K562 (cell line): ENCODE measurements around the gene ROR2. TPM values are rescaled to one million over a fixed set of nuclear protein-coding genes. Genes with fewer than 3 reads are reported as not detected.

Source experiments
- ATAC-seq: fragments of 200-7000 bp; cut with Tn5 transposase; 3 replicates; pipeline ENCODE4 v1.9.1; 2020; ENCODE audit warnings: moderate library complexity
- BruUV-seq: library from RNA; stranded (reverse); fragments of 400-500 nt; replicated peaks from 2 replicates; lab custom pipeline; 2021; lab: Mats Ljungman, UMichigan
- CTCF ChIA-PET: fragments of 300-600 bp; formaldehyde crosslinking; extraction: SDS; loops from one replicate; lab custom pipeline; 2021; ENCODE audit warnings: low intra/inter-chr PET ratio; lab: Yijun Ruan, JAX
- POLR2A ChIA-PET: fragments of 300-600, 350-650 bp; sonication (Branson Sonifier 250); formaldehyde crosslinking; extraction: SDS; loops from one replicate; lab custom pipeline; 2021; ENCODE audit warnings: antibody characterized with exemption, inconsistent platforms; lab: Yijun Ruan, JAX
- DNase-seq, 4 experiments: peaks; one replicate each; pipeline versions ENCODE4 v3.0.0 to v3.0.0-alpha.2; 2011 to 2018; ENCODE audit warnings: low spot score in 3 of 4, mixed read lengths in 3 of 4; ENCODE audit errors: extremely low read depth in 1 of 4
- FAIRE-seq: peaks from 2 replicates; lab custom pipeline; 2011; peaks lifted over from hg19 to GRCh38; lab: Jason Lieb, UNC
- H2AFZ ChIP-seq: 2 replicates; pipeline ENCODE4 v1.6.0; 2011; ENCODE audit warnings: low read depth, low read length, control low read depth, inconsistent platforms
- H3K27ac ChIP-seq: fragments of 200-600 bp; 3 replicates; pipeline ENCODE4 v1.8.0; 2011; ENCODE audit warnings: low read depth, mild to moderate bottlenecking, control low read depth, inconsistent platforms, low read length, moderate library complexity, mixed read lengths; ENCODE audit errors: extremely low read depth
- H3K27me3 ChIP-seq, 2 experiments: fragments of 300-600 bp in 1 of 2; 2 replicates in 1 of 2; 3 replicates in 1 of 2; pipeline versions ENCODE4 v1.6.0 to v1.8.0; 2011; ENCODE audit warnings: inconsistent platforms in 2 of 2, low read length in 2 of 2, mild to moderate bottlenecking in 1 of 2, mixed read lengths in 1 of 2, moderate library complexity in 1 of 2; ENCODE audit not compliant: control insufficient read depth in 2 of 2, insufficient read depth in 2 of 2
- H3K36me3 ChIP-seq: fragments of 300-600 bp; 3 replicates; pipeline ENCODE4 v1.8.0; 2011; ENCODE audit warnings: mild to moderate bottlenecking, low read length, inconsistent platforms; ENCODE audit not compliant: control insufficient read depth, insufficient read depth
- H3K4me1 ChIP-seq, 2 experiments: fragments of 200-600 bp in 1 of 2; replicated peaks in 1 of 2; 2 replicates in 1 of 2; 3 replicates in 1 of 2; pipeline versions ENCODE4 v1.5.1 to v1.8.0; 2011; ENCODE audit warnings: inconsistent platforms in 2 of 2, low read length in 2 of 2, mild to moderate bottlenecking in 1 of 2, mixed read lengths in 1 of 2, moderate library complexity in 1 of 2; ENCODE audit not compliant: control insufficient read depth in 2 of 2, insufficient read depth in 2 of 2
- H3K4me2 ChIP-seq: 2 replicates; pipeline ENCODE4 v1.6.1; 2011; ENCODE audit warnings: low read length, control low read depth, inconsistent platforms, mixed read lengths; ENCODE audit not compliant: insufficient read depth
- H3K4me3 ChIP-seq: fragments of 200-600 bp; sonication (generic), shearing (Covaris generic); 2 replicates; pipeline ENCODE4 v1.5.1; 2016; ENCODE audit warnings: control low read depth, inconsistent platforms
- H3K79me2 ChIP-seq: fragments of 200-600 bp; 3 replicates; pipeline ENCODE4 v1.8.0; 2011; ENCODE audit warnings: low read length, inconsistent platforms; ENCODE audit not compliant: control insufficient read depth, insufficient read depth
- H3K9ac ChIP-seq, 2 experiments: 2 replicates each; pipeline versions ENCODE4 v1.6.0 to v1.6.1; 2011; ENCODE audit warnings: low read depth in 2 of 2, low read length in 2 of 2, control low read depth in 1 of 2, inconsistent platforms in 1 of 2, mild to moderate bottlenecking in 1 of 2, mixed read lengths in 1 of 2; ENCODE audit not compliant: insufficient read depth in 1 of 2
- H3K9me1 ChIP-seq: one replicate; pipeline ENCODE4 v1.6.0; 2011; ENCODE audit warnings: inconsistent platforms, mild to moderate bottlenecking, low read length, moderate library complexity; ENCODE audit not compliant: control insufficient read depth, insufficient read depth
- H3K9me3 ChIP-seq: replicated peaks from 2 replicates; pipeline ENCODE4 v1.5.1; 2011; ENCODE audit warnings: low read depth, low read length, inconsistent platforms; ENCODE audit not compliant: control insufficient read depth, insufficient read depth
- H4K20me1 ChIP-seq: replicated peaks from 2 replicates; pipeline ENCODE4 v1.6.1; 2011; ENCODE audit warnings: low read length, inconsistent platforms, mixed read lengths; ENCODE audit not compliant: control insufficient read depth, insufficient read depth
- BCOR ChIP-seq: fragments of 450-650 bp; IDR thresholded peaks from 2 replicates; pipeline ENCODE4 v1.6.1; 2016
- BDP1 ChIP-seq: IDR thresholded peaks from 3 replicates; pipeline ENCODE4 v1.6.1; 2011; ENCODE audit not compliant: insufficient read length, insufficient read depth
- EP400 ChIP-seq: fragments of 450-650 bp; IDR thresholded peaks from 2 replicates; pipeline ENCODE4 v1.6.1; 2017; ENCODE audit warnings: antibody characterized with exemption, mild to moderate bottlenecking, moderate library complexity
- KHSRP ChIP-seq: fragments of 450-650 bp; IDR thresholded peaks from 2 replicates; pipeline ENCODE4 v1.6.1; 2017
- MXI1 ChIP-seq: IDR thresholded peaks from 2 replicates; pipeline ENCODE4 v1.6.1; 2011; ENCODE audit warnings: low read depth, mild to moderate bottlenecking, improper control_type of control experiment, low read length
- POLR2A ChIP-seq: fragments of 450-650 bp; conservative IDR thresholded peaks from 2 replicates; pipeline ENCODE4 v1.6.1; 2016
- RBM15 ChIP-seq: fragments of 200-400 bp; formaldehyde crosslinking; IDR thresholded peaks from 2 replicates; pipeline ENCODE4 v1.6.1; 2018; ENCODE audit warnings: mild to moderate bottlenecking, low read length, moderate library complexity; ENCODE audit not compliant: insufficient read depth
- ZBTB7A ChIP-seq: IDR thresholded peaks from 2 replicates; pipeline ENCODE4 v1.6.1; 2011; ENCODE audit warnings: low read depth, mild to moderate bottlenecking, low read length, moderate library complexity, borderline replicate concordance; ENCODE audit not compliant: control insufficient read depth
- ZNF175 ChIP-seq: fragments of 200-800 bp; sonication (Bioruptor generic); IDR thresholded peaks from 2 replicates; pipeline ENCODE4 v1.6.1; 2016; ENCODE audit warnings: low read depth, mild to moderate bottlenecking, missing genetic modification characterization, missing compliant biosample characterization
- ZNF584 ChIP-seq: fragments of 200-800 bp; sonication (Bioruptor generic); IDR thresholded peaks from 2 replicates; pipeline ENCODE4 v1.6.1; 2016; ENCODE audit warnings: low read depth, mild to moderate bottlenecking, missing genetic modification characterization, missing compliant biosample characterization
- WGBS: fragments of 100-300 bp; shearing (Covaris generic); methylation state at CpG from one replicate; pipeline ENCODE4 v1.1.6; 2016; ENCODE audit warnings: low coverage, mixed read lengths; ENCODE audit not compliant: insufficient coverage; ENCODE audit errors: missing lambda C conversion rate; 5-methylcytosine and 5-hydroxymethylcytosine counted together
- in situ Hi-C: fragments of 300-500 bp; cut with MboI; formaldehyde crosslinking; loops from 4 replicates; pipeline ENCODE4 v1.15.0; 2018; ENCODE audit warnings: inconsistent platforms, mixed read lengths
- intact Hi-C: fragments of 100-400 bp; cut with micrococcal nuclease; formaldehyde crosslinking; loops from 2 replicates; pipeline ENCODE4 v1.14.2; 2022
- polyA plus RNA-seq, 8 experiments: library from polyadenylated mRNA; depleted of rRNA in 4 of 8; stranded (reverse) in 5 of 8; unstranded in 3 of 8; fragments of >200 nt; fragmentation: Nextera tagmentation in 2 of 8; fragmentation: Illumina TruSeq in 1 of 8; extraction: Ambion mirVana in 2 of 8; extraction: Trizol in 1 of 8; gene quantifications; 2 replicates each; pipeline versions ENCODE4 v1.2.1 to v1.2.3, GENCODE V29; 2011 to 2014; ENCODE audit warnings: inconsistent platforms in 1 of 8, missing spikeins in 1 of 8
- total RNA-seq, 7 experiments: library from RNA; depleted of rRNA in 6 of 7; stranded (reverse); fragments of >200 nt in 6 of 7; fragmentation: Illumina TruSeq in 2 of 7; extraction: Trizol in 2 of 7; gene quantifications; 2 replicates each; pipeline versions ENCODE4 v1.2.1 to v1.2.3, GENCODE V29; 2011 to 2021; ENCODE audit warnings: low replicate concordance in 1 of 7
- TF ChIP-seq, protein P1 (sequence below), 2 experiments: fragments of 450-650 bp; IDR thresholded peaks; 2 replicates each; pipeline ENCODE4 v1.6.1; 2016
- TF ChIP-seq, protein P2 (sequence below): fragments of 450-650 bp; IDR thresholded peaks from 2 replicates; pipeline ENCODE4 v1.6.1; 2018; ENCODE audit not compliant: partially characterized antibody
- TF ChIP-seq, protein P3 (sequence below), 3 experiments: fragments of 200-800 bp in 1 of 3; fragments of 250-450 bp in 1 of 3; fragments of 450-650 bp in 1 of 3; sonication (Bioruptor Pico) in 1 of 3; sonication (Bioruptor generic) in 1 of 3; formaldehyde crosslinking in 1 of 3; IDR thresholded peaks; 2 replicates each; pipeline versions ENCODE4 v1.6.1 to v1.8.0; 2016 to 2022; ENCODE audit warnings: mild to moderate bottlenecking in 2 of 3, missing genetic modification characterization in 2 of 3, missing compliant biosample characterization in 1 of 3, moderate library complexity in 1 of 3

Gene ROR2
- total and polyA plus RNA-seq, 9 of the 15 experiments (the other 6 are each of a cell fraction or from before 2014, with no cell fraction given) = 5.6 to 33.8 (median 15.3) TPM

DNA sequence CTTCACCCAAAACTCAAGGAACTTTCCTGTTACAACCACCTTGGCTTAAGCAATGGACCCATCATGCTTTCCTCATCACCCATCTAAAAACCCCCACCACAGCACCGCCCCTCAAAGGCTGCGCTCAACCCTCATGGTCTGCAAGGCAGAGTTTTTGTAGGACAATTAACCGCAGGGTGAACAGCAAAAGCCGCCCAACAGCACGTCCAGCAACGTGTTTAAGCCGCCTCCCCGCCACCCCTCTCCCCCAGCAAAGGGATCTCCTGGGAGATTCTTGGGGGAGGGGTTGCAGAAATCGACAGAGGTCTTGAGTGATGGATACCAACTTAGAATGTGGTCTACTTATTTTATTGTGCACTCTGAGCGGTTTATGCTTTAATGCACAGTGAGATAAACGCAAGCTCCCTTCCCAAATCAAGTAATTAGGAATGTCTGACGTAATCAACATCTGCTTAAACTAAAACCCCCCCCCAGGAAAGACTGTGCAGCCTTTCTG, 1.9 kb downstream of the ROR2 start:
- ChIA-PET POLR2A (interaction anchor here (0.6 to 1.4 kb wide), 7 partner anchors 12 to 174 kb away, joined by 3 to 5 read pairs (median 3); no protein-coding TSS in a partner anchor), CTCF (no interaction called here)
- Histone ChIP-seq H4K20me1 (no peaks in the 10 kb centered on the region), H3K36me3 (no peaks in the 10 kb centered on the region; the same call in 2 of the 3 replicates), H3K9ac (peak overlapping the region; percentile 73 to 95), H3K9me1 (no peaks in the 10 kb centered on the region), H3K9me3 (peaks cover 4% of the 10 kb centered on the region), H3K27me3 (no peaks in the 10 kb centered on the region), H3K4me1 (peaks cover 29 to 33% of the 10 kb centered on the region in 2 experiments; a peak in 4 of 5 replicates), H2AFZ (peak overlapping the region; percentile 67), H3K27ac (peak overlapping the region; percentile 79), H3K4me2 (peak overlapping the region; percentile 87), H3K4me3 (peak overlapping the region; percentile 80), H3K79me2 (peaks cover 69% of the 10 kb centered on the region)
- DNase-seq (peak; percentile 40 to 77 (median 52)), FAIRE-seq (no peak), ATAC-seq (peak; percentile 14)
- BruUV-seq = no TSS peak
- intact Hi-C loops (loop anchor here (5.0 kb wide), 1 partner anchor 146 kb away; no protein-coding TSS in a partner anchor), in situ Hi-C loops (loop anchor here (5.0 kb wide), 1 partner anchor 36 kb away; no protein-coding TSS in a partner anchor)
- 0% methylated on average over 12 of the region's 12 CpGs for WGBS
- 0 out of 2 replicates have a peak, but pooled peaks have one; percentile 16 for TF ChIP-seq POLR2A
- TF ChIP-seq ZNF175 (CRISPR knock-in tag) = no peak
- TF ChIP-seq, protein P1, sequence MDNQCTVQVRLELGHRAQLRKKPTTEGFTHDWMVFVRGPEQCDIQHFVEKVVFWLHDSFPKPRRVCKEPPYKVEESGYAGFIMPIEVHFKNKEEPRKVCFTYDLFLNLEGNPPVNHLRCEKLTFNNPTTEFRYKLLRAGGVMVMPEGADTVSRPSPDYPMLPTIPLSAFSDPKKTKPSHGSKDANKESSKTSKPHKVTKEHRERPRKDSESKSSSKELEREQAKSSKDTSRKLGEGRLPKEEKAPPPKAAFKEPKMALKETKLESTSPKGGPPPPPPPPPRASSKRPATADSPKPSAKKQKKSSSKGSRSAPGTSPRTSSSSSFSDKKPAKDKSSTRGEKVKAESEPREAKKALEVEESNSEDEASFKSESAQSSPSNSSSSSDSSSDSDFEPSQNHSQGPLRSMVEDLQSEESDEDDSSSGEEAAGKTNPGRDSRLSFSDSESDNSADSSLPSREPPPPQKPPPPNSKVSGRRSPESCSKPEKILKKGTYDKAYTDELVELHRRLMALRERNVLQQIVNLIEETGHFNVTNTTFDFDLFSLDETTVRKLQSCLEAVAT (IDR thresholded peaks at IDR 0.05) = peak in 1 of 2 experiments; percentile 39; a peak in 1 of 4 replicates
- no peak for TF ChIP-seq RBM15
- TF ChIP-seq ZNF584 = no peak
- TF ChIP-seq KHSRP = no peak
- TF ChIP-seq, protein P2, sequence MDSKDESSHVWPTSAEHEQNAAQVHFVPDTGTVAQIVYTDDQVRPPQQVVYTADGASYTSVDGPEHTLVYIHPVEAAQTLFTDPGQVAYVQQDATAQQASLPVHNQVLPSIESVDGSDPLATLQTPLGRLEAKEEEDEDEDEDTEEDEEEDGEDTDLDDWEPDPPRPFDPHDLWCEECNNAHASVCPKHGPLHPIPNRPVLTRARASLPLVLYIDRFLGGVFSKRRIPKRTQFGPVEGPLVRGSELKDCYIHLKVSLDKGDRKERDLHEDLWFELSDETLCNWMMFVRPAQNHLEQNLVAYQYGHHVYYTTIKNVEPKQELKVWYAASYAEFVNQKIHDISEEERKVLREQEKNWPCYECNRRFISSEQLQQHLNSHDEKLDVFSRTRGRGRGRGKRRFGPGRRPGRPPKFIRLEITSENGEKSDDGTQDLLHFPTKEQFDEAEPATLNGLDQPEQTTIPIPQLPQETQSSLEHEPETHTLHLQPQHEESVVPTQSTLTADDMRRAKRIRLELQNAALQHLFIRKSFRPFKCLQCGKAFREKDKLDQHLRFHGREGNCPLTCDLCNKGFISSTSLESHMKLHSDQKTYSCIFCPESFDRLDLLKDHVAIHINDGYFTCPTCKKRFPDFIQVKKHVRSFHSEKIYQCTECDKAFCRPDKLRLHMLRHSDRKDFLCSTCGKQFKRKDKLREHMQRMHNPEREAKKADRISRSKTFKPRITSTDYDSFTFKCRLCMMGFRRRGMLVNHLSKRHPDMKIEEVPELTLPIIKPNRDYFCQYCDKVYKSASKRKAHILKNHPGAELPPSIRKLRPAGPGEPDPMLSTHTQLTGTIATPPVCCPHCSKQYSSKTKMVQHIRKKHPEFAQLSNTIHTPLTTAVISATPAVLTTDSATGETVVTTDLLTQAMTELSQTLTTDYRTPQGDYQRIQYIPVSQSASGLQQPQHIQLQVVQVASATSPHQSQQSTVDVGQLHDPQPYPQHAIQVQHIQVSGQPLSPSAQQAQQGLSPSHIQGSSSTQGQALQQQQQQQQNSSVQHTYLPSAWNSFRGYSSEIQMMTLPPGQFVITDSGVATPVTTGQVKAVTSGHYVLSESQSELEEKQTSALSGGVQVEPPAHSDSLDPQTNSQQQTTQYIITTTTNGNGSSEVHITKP = peak; percentile 18
- TF ChIP-seq EP400 = 0 out of 2 replicates have a peak, but pooled peaks have one; percentile 35
- peak; percentile 12; the same call in 1 of the 2 replicates for TF ChIP-seq MXI1
- TF ChIP-seq BCOR = no peak
- 0 out of 2 replicates have a peak, but pooled peaks have one; percentile 43 for TF ChIP-seq ZBTB7A
- no peak for TF ChIP-seq BDP1
- TF ChIP-seq, protein P3, sequence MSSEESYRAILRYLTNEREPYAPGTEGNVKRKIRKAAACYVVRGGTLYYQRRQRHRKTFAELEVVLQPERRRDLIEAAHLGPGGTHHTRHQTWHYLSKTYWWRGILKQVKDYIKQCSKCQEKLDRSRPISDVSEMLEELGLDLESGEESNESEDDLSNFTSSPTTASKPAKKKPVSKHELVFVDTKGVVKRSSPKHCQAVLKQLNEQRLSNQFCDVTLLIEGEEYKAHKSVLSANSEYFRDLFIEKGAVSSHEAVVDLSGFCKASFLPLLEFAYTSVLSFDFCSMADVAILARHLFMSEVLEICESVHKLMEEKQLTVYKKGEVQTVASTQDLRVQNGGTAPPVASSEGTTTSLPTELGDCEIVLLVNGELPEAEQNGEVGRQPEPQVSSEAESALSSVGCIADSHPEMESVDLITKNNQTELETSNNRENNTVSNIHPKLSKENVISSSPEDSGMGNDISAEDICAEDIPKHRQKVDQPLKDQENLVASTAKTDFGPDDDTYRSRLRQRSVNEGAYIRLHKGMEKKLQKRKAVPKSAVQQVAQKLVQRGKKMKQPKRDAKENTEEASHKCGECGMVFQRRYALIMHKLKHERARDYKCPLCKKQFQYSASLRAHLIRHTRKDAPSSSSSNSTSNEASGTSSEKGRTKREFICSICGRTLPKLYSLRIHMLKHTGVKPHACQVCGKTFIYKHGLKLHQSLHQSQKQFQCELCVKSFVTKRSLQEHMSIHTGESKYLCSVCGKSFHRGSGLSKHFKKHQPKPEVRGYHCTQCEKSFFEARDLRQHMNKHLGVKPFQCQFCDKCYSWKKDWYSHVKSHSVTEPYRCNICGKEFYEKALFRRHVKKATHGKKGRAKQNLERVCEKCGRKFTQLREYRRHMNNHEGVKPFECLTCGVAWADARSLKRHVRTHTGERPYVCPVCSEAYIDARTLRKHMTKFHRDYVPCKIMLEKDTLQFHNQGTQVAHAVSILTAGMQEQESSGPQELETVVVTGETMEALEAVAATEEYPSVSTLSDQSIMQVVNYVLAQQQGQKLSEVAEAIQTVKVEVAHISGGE (CRISPR knock-in tag; IDR thresholded peaks at IDR 0.05) = peak in 1 of 3 experiments; percentile 4; a peak in 1 of 6 replicates
